SJCRH30 (cell line): Measurements from ENCODE around the gene MESD. TPM values are rescaled to one million over a fixed set of nuclear protein-coding genes. Genes with fewer than 3 reads are reported as not detected.
A peak's percentile ranks its signal among the peaks of the same experiment; 100 is the strongest.

Experiments
- DNase-seq, 2 experiments: peaks; one replicate each; pipeline ENCODE4 v3.0.0-alpha.2; 2015 to 2020
- H3K27ac ChIP-seq: fragments of 250-450 bp; sonication (Bioruptor Pico); 2 replicates; pipeline ENCODE4 v1.5.1; 2020; ENCODE audit warnings: mild to moderate bottlenecking, moderate library complexity
- H3K27me3 ChIP-seq: fragments of 250-450 bp; sonication (Bioruptor Pico); 2 replicates; pipeline ENCODE4 v1.5.1; 2020; ENCODE audit warnings: mild to moderate bottlenecking, moderate library complexity
- H3K36me3 ChIP-seq: fragments of 250-450 bp; sonication (Bioruptor Pico); 2 replicates; pipeline ENCODE4 v1.5.1; 2020; ENCODE audit warnings: mild to moderate bottlenecking, moderate library complexity
- H3K4me1 ChIP-seq: fragments of 250-450 bp; sonication (Bioruptor Pico); 2 replicates; pipeline ENCODE4 v1.5.1; 2020; ENCODE audit warnings: mild to moderate bottlenecking, moderate library complexity
- H3K4me3 ChIP-seq: fragments of 250-450 bp; sonication (Bioruptor Pico); 2 replicates; pipeline ENCODE4 v1.5.1; 2020; ENCODE audit warnings: mild to moderate bottlenecking, moderate library complexity
- H3K9me3 ChIP-seq: fragments of 250-450 bp; sonication (Bioruptor Pico); replicated peaks from 2 replicates; pipeline ENCODE4 v1.5.1; 2020; ENCODE audit warnings: mild to moderate bottlenecking, moderate library complexity
- total RNA-seq: library from RNA; depleted of rRNA; stranded (reverse); fragments of >200 nt; shearing (Covaris generic); gene quantifications from 2 replicates; pipeline ENCODE4 v1.2.3, GENCODE V29; 2014; rRNA removed

MESD gene
- total RNA-seq, 1 experiment from 2014 or later, result 22.1 TPM

- Histone ChIP-seq H3K4me1 (no peaks in the 10 kb centered on the region), H3K4me3 (no peak overlapping the region), H3K27ac (no peak overlapping the region), H3K27me3 (no peaks in the 10 kb centered on the region), H3K9me3 (no peaks in the 10 kb centered on the region), H3K36me3 (no peaks in the 10 kb centered on the region)
- no peak for DNase-seq
Observed at GRCh38 chr15:80913541-80913940, 76.1 kb downstream of the MESD start.

DNA sequence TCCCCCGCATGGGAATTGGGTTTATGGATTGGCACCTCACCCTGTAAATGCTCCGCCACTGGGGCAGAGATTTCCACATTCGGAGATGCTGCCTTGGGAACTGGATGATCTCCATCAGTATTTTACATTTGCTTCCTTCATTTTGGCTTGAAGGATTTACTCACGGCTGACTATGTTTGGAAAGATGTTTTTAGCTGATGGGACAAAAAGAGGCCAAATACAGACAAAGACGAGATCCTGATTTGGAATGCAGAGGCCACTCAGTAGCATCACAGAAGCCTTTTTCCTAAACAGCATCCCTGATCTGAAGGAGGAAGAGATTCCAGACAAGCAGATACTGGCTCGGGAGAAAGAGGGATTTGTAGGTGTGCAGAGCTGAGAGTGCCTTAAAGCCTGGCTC is 76.9 kb downstream of the MESD start:
- no peak for DNase-seq
- Histone ChIP-seq H3K4me1 (no peaks in the 10 kb centered on the region), H3K27ac (no peak overlapping the region), H3K27me3 (no peaks in the 10 kb centered on the region), H3K9me3 (no peaks in the 10 kb centered on the region), H3K36me3 (no peaks in the 10 kb centered on the region), H3K4me3 (no peak overlapping the region)

GRCh38 chr15:80911821-80912220 is 77.8 kb downstream of the MESD start:
- Histone ChIP-seq H3K9me3 (no peaks in the 10 kb centered on the region; the same call in 1 of the 2 replicates), H3K27ac (no peak overlapping the region), H3K4me3 (no peak overlapping the region), H3K36me3 (no peaks in the 10 kb centered on the region), H3K27me3 (no peaks in the 10 kb centered on the region), H3K4me1 (no peaks in the 10 kb centered on the region)
- DNase-seq, result no peak

DNA sequence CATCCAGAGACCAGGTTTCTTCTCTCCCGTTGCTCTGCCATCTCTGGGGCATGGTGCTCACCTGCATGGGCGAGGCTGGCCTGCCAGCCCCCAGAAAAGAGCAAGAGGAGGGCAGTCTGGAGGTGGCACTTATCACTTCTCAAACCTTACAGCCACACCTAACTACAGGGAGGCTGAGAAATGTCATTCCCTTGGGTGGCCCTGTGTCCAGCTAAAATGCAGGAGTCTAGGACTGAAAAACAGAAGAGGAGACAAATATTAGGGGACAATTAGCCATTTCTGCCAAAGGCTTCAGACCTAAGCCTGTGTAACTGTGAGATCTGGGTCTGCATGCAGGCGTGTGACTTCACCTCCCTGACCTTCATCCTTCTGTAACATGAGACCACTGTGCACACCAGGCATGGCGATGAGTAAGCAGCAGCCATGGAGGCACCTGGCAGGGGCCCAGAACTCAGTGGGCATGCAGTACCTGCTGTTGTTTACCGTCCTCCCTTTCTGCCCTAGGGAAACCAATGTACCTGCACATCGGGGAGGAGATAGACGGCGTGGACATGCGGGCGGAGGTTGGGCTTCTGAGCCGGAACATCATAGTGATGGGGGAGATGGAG is 83.4 kb downstream of the MESD start:
- peak; percentile 47 to 61 for DNase-seq
- H3K27ac ChIP-seq, result no peak overlapping the region
- no peaks in the 10 kb centered on the region for H3K36me3 ChIP-seq

DNA sequence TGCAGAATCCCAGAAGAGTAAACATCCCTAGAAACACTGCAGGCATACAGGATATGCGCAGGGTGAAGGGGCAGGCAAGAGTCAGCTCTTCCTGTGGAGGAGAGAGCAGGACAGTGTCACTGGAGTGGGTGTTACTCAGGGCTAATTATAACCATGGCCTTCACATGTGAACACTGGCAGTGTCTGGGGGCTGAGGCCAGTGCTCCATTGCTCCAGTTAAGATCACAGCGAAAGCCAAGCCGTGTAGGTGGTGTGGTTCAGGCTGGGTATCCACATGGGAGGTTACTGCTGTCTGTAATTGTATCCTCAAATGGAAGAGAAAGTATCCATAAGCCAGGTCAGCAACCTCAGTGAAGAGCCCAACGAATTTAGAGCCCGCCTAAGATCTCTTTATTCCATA is 84.6 kb downstream of the MESD start:
- DNase-seq, result no peak

More for the DNA sequence above, 83.4 kb downstream of the MESD start:
- no peak overlapping the region for H3K4me3 ChIP-seq
- peaks cover 11% of the 10 kb centered on the region for H3K4me1 ChIP-seq
- no peaks in the 10 kb centered on the region for H3K27me3 ChIP-seq
- H3K9me3 ChIP-seq, result no peaks in the 10 kb centered on the region; the same call in 1 of the 2 replicates

DNA sequence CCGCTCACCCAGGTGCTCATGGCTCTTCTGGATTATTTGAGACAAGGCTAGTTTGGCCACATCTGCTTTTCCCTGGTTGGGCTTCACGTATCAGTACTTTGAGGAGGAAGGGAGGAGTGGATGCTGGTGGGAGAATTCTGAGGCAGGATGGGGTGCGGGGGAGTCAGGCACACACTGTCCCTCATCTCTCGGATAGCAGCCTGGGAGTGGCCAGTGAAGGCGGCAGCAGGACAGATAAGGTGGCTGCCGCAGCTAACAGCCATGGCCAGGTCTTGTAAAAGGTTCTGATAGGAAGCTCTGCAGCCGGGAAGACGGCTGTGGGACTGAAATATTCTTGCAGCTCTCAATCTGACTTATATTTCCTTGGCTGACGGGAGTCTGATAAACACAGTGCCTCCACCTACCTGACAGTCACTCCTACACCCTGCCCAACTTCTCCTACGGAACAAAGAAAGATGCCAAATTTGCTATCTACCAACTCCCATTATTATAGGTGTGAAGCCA is 87.3 kb downstream of the MESD start:
- Histone ChIP-seq H3K36me3 (no peaks in the 10 kb centered on the region), H3K27ac (no peak overlapping the region), H3K4me1 (peaks cover 11% of the 10 kb centered on the region), H3K27me3 (no peaks in the 10 kb centered on the region), H3K4me3 (no peak overlapping the region), H3K9me3 (no peaks in the 10 kb centered on the region; the same call in 1 of the 2 replicates)
- no peak for DNase-seq

More for the DNA sequence above, 84.6 kb downstream of the MESD start:
- H3K4me3 ChIP-seq, result no peak overlapping the region
- no peaks in the 10 kb centered on the region for H3K27me3 ChIP-seq
- H3K27ac ChIP-seq, result no peak overlapping the region
- no peaks in the 10 kb centered on the region for H3K36me3 ChIP-seq
- H3K9me3 ChIP-seq, result no peaks in the 10 kb centered on the region; the same call in 1 of the 2 replicates
- peaks cover 11% of the 10 kb centered on the region for H3K4me1 ChIP-seq

- no peaks in the 10 kb centered on the region for H3K36me3 ChIP-seq
- DNase-seq, result no peak
- peaks cover 4% of the 10 kb centered on the region; the same call in 1 of the 2 replicates for H3K9me3 ChIP-seq
- H3K27me3 ChIP-seq, result no peaks in the 10 kb centered on the region
- H3K4me1 ChIP-seq, result peaks cover 11% of the 10 kb centered on the region
- no peak overlapping the region for H3K4me3 ChIP-seq
- H3K27ac ChIP-seq, result no peak overlapping the region
Observed at GRCh38 chr15:80898040-80898439, 91.6 kb downstream of the MESD start.

Other genes starting within 250 kb of the MESD start
- gene CEMIP, start 210.4 kb downstream of the MESD start, total RNA-seq, result 0.20 and 0.33 TPM in 2 replicates
- gene TLNRD1, start 11.1 kb upstream of the MESD start, total RNA-seq, result 16.1 and 17.3 TPM in 2 replicates
- not detected in 2 replicates for gene CFAP161, start 144.5 kb upstream of the MESD start, total RNA-seq
- 0.18 TPM in 1 of 2 replicates, not detected in the other for gene IL16, start 207.1 kb upstream of the MESD start, total RNA-seq